ENCODE data around the gene FRMPD4. TPM values are rescaled to one million over a fixed set of nuclear protein-coding genes. Genes with fewer than 3 reads are reported as not detected.

FRMPD4 gene
- total RNA-seq, 4 donors from 2014 or later: 0.17 to 0.83 (median 0.46) TPM

DNA sequence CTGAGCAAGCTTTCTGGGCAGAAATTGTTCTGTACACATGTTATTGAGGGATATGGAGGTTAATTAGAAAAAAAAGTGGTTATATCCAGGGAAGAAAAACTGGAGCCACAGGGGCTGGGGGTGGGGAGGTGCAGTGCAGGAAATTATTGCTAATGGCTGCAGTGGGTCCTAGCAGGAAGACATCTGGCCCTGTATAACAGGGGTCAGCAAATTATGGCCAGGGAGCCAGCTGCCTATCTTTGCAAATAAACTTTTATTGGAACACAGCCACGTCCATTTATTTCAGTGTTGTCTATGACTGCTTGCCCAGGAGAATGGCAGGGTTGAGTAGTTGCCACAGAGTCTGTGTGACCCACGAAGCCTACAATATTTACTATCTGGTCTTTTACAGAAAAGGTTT is 629.6 kb downstream of the FRMPD4 start:
- intact Hi-C loops (cut with DNase I): no loop called here
- H3K4me1 ChIP-seq: no peaks in the 10 kb centered on the region
- TF ChIP-seq, protein P1, sequence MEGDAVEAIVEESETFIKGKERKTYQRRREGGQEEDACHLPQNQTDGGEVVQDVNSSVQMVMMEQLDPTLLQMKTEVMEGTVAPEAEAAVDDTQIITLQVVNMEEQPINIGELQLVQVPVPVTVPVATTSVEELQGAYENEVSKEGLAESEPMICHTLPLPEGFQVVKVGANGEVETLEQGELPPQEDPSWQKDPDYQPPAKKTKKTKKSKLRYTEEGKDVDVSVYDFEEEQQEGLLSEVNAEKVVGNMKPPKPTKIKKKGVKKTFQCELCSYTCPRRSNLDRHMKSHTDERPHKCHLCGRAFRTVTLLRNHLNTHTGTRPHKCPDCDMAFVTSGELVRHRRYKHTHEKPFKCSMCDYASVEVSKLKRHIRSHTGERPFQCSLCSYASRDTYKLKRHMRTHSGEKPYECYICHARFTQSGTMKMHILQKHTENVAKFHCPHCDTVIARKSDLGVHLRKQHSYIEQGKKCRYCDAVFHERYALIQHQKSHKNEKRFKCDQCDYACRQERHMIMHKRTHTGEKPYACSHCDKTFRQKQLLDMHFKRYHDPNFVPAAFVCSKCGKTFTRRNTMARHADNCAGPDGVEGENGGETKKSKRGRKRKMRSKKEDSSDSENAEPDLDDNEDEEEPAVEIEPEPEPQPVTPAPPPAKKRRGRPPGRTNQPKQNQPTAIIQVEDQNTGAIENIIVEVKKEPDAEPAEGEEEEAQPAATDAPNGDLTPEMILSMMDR (IDR thresholded peaks at IDR 0.05): no peak
- TF ChIP-seq POLR2A (IDR thresholded peaks at IDR 0.05; ENCODE audit: low read depth): no peak
- no peak for TF ChIP-seq POLR2AphosphoS5 (IDR thresholded peaks at IDR 0.05)
- no peak for TF ChIP-seq EP300 (IDR thresholded peaks at IDR 0.05)

DNA sequence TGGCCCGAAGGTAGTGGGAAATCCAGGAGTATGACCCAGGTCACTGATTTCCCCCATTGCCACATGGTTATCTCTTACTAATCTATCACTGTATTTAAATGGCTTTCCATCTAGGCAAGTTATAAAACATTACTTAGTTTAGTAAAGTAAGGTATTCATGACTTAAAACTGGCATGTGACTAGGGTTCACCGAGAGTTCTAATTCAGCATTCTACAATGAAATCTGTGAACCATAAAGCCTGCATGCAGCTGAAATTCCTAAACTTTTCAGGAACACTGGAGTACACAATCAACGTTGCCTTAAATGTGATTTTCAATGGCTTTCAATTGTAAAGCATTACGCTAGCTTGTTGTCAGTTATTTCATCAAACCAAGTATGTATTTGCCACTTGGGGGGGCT is 630.2 kb downstream of the FRMPD4 start:
- WGBS: 89% methylated on average over 4 of the region's 4 CpGs
- no peaks in the 10 kb centered on the region for H3K36me3 ChIP-seq
- intact Hi-C loops (cut with DNase I): no loop called here
- TF ChIP-seq, protein P1 (IDR thresholded peaks at IDR 0.05): no peak
- no peak for TF ChIP-seq POLR2A (IDR thresholded peaks at IDR 0.05; ENCODE audit: low read depth)
- TF ChIP-seq POLR2AphosphoS5 (IDR thresholded peaks at IDR 0.05): no peak
- no peak for TF ChIP-seq EP300 (IDR thresholded peaks at IDR 0.05)
- H3K27ac ChIP-seq (replicated peaks in 1 of 4): no peak overlapping the region
- no peaks in the 10 kb centered on the region for H3K4me1 ChIP-seq
- peaks cover 0 to 6% (median 0%) of the 10 kb centered on the region in 4 donors for H3K9me3 ChIP-seq
- H3K27me3 ChIP-seq: peaks cover 0 to 10% (median 4%) of the 10 kb centered on the region in 4 donors
- no peak for DNase-seq (ENCODE audit: extremely low spot score)
- no peak overlapping the region for H3K4me3 ChIP-seq

More for the DNA sequence above, 629.6 kb downstream of the FRMPD4 start:
- DNase-seq (ENCODE audit: extremely low spot score): no peak
- Histone ChIP-seq H3K9me3 (peaks cover 0 to 6% (median 0%) of the 10 kb centered on the region in 4 donors), H3K27ac (replicated peaks in 1 of 4) (no peak overlapping the region), H3K4me3 (no peak overlapping the region), H3K36me3 (no peaks in the 10 kb centered on the region), H3K27me3 (peaks cover 0 to 8% (median 4%) of the 10 kb centered on the region in 4 donors)
- WGBS: 39% methylated on average over 2 of the region's 2 CpGs

DNA sequence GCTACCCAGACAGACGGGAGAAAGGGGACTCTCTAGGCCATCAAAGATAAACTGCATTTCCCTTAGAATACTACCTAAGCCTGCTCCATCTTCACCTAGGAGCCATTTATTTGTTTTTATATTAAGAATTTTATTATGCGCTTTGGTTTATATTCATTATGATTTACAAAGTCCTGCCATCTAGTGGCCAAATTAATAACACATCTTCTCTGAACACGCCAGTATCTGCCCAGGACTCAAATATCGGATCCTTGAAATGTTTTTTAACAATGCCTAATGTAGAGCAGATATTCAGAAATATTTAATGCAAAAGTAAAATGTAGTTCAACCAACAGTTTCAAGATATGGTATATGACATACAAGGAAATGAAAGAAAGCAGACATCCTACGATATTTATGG is 632.2 kb downstream of the FRMPD4 start:
- intact Hi-C loops (cut with DNase I): no loop called here
- peaks cover 0 to under 1% (median 0%) of the 10 kb centered on the region in 4 donors for H3K9me3 ChIP-seq
- no peak for DNase-seq (ENCODE audit: extremely low spot score)
- WGBS: 42% methylated on average over 5 of the region's 5 CpGs
- TF ChIP-seq POLR2AphosphoS5 (IDR thresholded peaks at IDR 0.05): no peak
- TF ChIP-seq, protein P1 (IDR thresholded peaks at IDR 0.05): peak; percentile 35 to 54 (median 54)
- H3K4me3 ChIP-seq: no peak overlapping the region
- no peaks in the 10 kb centered on the region for H3K4me1 ChIP-seq
- peaks cover 0 to 10% (median 4%) of the 10 kb centered on the region in 4 donors for H3K27me3 ChIP-seq
- H3K36me3 ChIP-seq: no peaks in the 10 kb centered on the region
- H3K27ac ChIP-seq (replicated peaks in 1 of 4): no peak overlapping the region

DNA sequence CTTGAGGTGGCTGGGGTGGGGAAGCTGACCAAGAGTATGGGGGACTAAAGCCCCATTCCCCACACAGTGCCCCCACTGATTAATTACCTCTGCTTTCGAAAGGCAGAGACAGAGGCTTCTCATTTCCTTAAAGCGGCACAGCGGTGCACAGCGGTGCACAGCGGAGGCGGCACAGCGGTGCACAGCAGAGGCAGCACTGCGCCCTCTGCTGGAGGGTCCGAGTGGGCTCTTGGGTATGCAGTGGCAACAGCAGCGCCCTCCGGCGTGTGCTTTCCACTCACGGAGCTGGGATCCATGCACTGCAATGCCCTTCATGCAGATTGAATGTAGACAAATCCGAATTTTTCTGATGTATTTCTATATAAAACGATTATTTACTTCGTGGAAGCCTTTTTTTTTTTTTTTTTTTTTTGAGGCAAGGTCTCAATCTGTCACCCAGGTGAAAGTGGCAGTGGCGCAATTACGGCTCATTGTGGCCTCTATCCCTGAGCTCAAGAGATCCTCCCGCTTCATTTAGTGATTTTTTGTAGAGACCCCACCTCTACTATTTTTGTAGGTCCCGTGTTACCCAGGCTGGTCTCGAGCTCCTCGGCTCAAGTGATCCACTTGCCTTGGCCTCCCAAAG is 633.3 kb downstream of the FRMPD4 start:
- H3K4me1 ChIP-seq: no peaks in the 10 kb centered on the region
- H3K27ac ChIP-seq (replicated peaks in 1 of 4): no peak overlapping the region
- H3K36me3 ChIP-seq: no peaks in the 10 kb centered on the region
- DNase-seq (ENCODE audit: extremely low spot score): no peak
- TF ChIP-seq, protein P1 (IDR thresholded peaks at IDR 0.05): peak in 2 of 3 experiments; percentile 39 to 41
- TF ChIP-seq POLR2AphosphoS5 (IDR thresholded peaks at IDR 0.05) (no peak), POLR2A (IDR thresholded peaks at IDR 0.05; ENCODE audit: low read depth) (no peak), EP300 (IDR thresholded peaks at IDR 0.05) (no peak)
- WGBS: 45% methylated on average over 18 of the region's 22 CpGs
- intact Hi-C loops (cut with DNase I): no loop called here
- no peak overlapping the region for H3K4me3 ChIP-seq
- H3K27me3 ChIP-seq: peaks cover 0 to 12% (median 5%) of the 10 kb centered on the region in 4 donors
- H3K9me3 ChIP-seq: no peaks in the 10 kb centered on the region

Small RNA genes lying within 50 kb of the gene (small RNA-seq; reads per million reads assigned to genes)
- gene AC119619.1: 0 reads per million in 3 donors
- gene RF00019: 0 reads per million in 3 donors
- 0 reads per million in 3 donors for gene RN7SKP290
